H1 (cell line): ENCODE data around the gene URB2. TPM values are rescaled to one million over a fixed set of nuclear protein-coding genes. Genes with fewer than 3 reads are reported as not detected.

Source experiments
- CTCF ChIA-PET: fragments of 300-600 bp; sonication (Branson Sonifier 250); formaldehyde crosslinking; loops from one replicate; lab custom pipeline; 2021; ENCODE audit not compliant: partially characterized antibody; lab: Charles Lee
- POLR2A ChIA-PET: fragments of 300-600 bp; sonication (Branson Sonifier 250); formaldehyde crosslinking; loops from one replicate; lab custom pipeline; 2021; ENCODE audit warnings: inconsistent platforms; ENCODE audit not compliant: partially characterized antibody; lab: Charles Lee
- DNase-seq, 2 experiments: peaks; one replicate each; pipeline versions ENCODE4 v3.0.0 to v3.0.0-alpha.2; 2010 to 2022; ENCODE audit warnings: low spot score in 2 of 2, low read depth in 1 of 2, mixed read lengths in 1 of 2
- FAIRE-seq: peaks from 2 replicates; lab custom pipeline; 2011; peaks lifted over from hg19 to GRCh38; lab: Jason Lieb, UNC
- H2AFZ ChIP-seq: 2 replicates; pipeline ENCODE4 v1.8.1; 2012; ENCODE audit warnings: low read length, inconsistent platforms
- H2AK5ac ChIP-seq: 2 replicates; pipeline ENCODE4 v1.6.1; 2013; ENCODE audit warnings: low read depth, low read length
- H2BK120ac ChIP-seq: replicated peaks from 2 replicates; pipeline ENCODE3; 2013; ENCODE audit warnings: low read depth, low read length, inconsistent platforms
- H2BK12ac ChIP-seq: 2 replicates; pipeline ENCODE4 v1.6.1; 2013; ENCODE audit warnings: low read depth, low read length
- H2BK15ac ChIP-seq: 2 replicates; pipeline ENCODE4 v1.6.1; 2013; ENCODE audit warnings: low read length
- H2BK20ac ChIP-seq: 2 replicates; pipeline ENCODE4 v1.6.1; 2013; ENCODE audit warnings: low read length
- H2BK5ac ChIP-seq: 2 replicates; pipeline ENCODE4 v1.6.1; 2013; ENCODE audit warnings: low read depth, low read length
- H3K14ac ChIP-seq: 2 replicates; pipeline ENCODE4 v1.6.1; 2013; ENCODE audit warnings: inconsistent platforms; ENCODE audit not compliant: insufficient read length
- H3K18ac ChIP-seq: 2 replicates; pipeline ENCODE4 v1.6.1; 2013; ENCODE audit warnings: low read length; ENCODE audit errors: extremely low read depth
- H3K23ac ChIP-seq: 2 replicates; pipeline ENCODE4 v1.6.1; 2013; ENCODE audit warnings: inconsistent platforms; ENCODE audit not compliant: insufficient read length
- H3K23me2 ChIP-seq: 2 replicates; pipeline ENCODE4 v1.6.1; 2013; ENCODE audit warnings: low read depth, low read length
- H3K27ac ChIP-seq: 2 replicates; pipeline ENCODE4 v1.6.1; 2011; ENCODE audit warnings: low read depth, low read length, inconsistent platforms
- H3K27me3 ChIP-seq, 4 experiments: replicated peaks in 1 of 4; 1 replicate in 1 of 4; 2 replicates in 3 of 4; pipeline versions ENCODE4 v1.6.1 to v1.8.1; 2011 to 2013; ENCODE audit warnings: low read length in 3 of 4, mild to moderate bottlenecking in 3 of 4, inconsistent platforms in 2 of 4, mixed read lengths in 2 of 4, moderate library complexity in 1 of 4; ENCODE audit not compliant: control insufficient read depth in 3 of 4, insufficient read depth in 3 of 4; ENCODE audit errors: extremely low read depth in 1 of 4
- H3K36me3 ChIP-seq, 4 experiments: 2 replicates each; pipeline versions ENCODE4 v1.6.1 to v1.8.1; 2011 to 2013; ENCODE audit warnings: mild to moderate bottlenecking in 4 of 4, low read length in 3 of 4, moderate library complexity in 2 of 4, control low read depth in 1 of 4, inconsistent platforms in 1 of 4; ENCODE audit not compliant: insufficient read depth in 4 of 4, control insufficient read depth in 2 of 4
- H3K4ac ChIP-seq: replicated peaks from 2 replicates; pipeline ENCODE3; 2013; ENCODE audit warnings: low read length, low read depth, mixed read lengths, inconsistent platforms; ENCODE audit not compliant: insufficient read length
- H3K4me1 ChIP-seq, 4 experiments: replicated peaks in 1 of 4; 1 replicate in 1 of 4; 2 replicates in 3 of 4; pipeline versions ENCODE4 v1.6.1 to v1.8.1; 2011 to 2013; ENCODE audit warnings: low read length in 3 of 4, inconsistent platforms in 2 of 4, mixed read lengths in 1 of 4; ENCODE audit not compliant: insufficient read depth in 4 of 4, control insufficient read depth in 3 of 4
- H3K4me2 ChIP-seq, 2 experiments: 2 replicates each; pipeline versions ENCODE4 v1.6.1 to v1.8.1; 2011 to 2013; ENCODE audit warnings: low read depth in 2 of 2, low read length in 2 of 2, control low read depth in 1 of 2, inconsistent platforms in 1 of 2, mild to moderate bottlenecking in 1 of 2; ENCODE audit not compliant: insufficient read depth in 1 of 2
- H3K4me3 ChIP-seq, 4 experiments: fragments of 200-600, 300-600 bp in 1 of 4; sonication (generic), shearing (Covaris generic), sonication (Bioruptor Twin) in 1 of 4; 2 replicates each; pipeline versions ENCODE4 v1.5.1 to v1.8.1; 2011 to 2016; ENCODE audit warnings: low read length in 4 of 4, low read depth in 3 of 4, control low read depth in 2 of 4, inconsistent platforms in 2 of 4, mild to moderate bottlenecking in 2 of 4, mixed read lengths in 1 of 4, moderate library complexity in 1 of 4; ENCODE audit not compliant: insufficient read depth in 2 of 4; ENCODE audit errors: extremely low read depth in 1 of 4
- H3K56ac ChIP-seq: replicated peaks from 2 replicates; pipeline ENCODE3; 2013; ENCODE audit warnings: low read depth, mild to moderate bottlenecking, mixed read lengths, low read length, inconsistent platforms; ENCODE audit not compliant: insufficient read length
- H3K79me1 ChIP-seq: 2 replicates; pipeline ENCODE4 v1.6.1; 2013; ENCODE audit warnings: low read depth, low read length, control low read depth
- H3K79me2 ChIP-seq, 2 experiments: 2 replicates each; pipeline versions ENCODE4 v1.6.1 to v1.8.1; 2012 to 2013; ENCODE audit warnings: low read length in 2 of 2, mild to moderate bottlenecking in 2 of 2, inconsistent platforms in 1 of 2; ENCODE audit not compliant: insufficient read depth in 2 of 2, control insufficient read depth in 1 of 2
- H3K9ac ChIP-seq, 4 experiments: replicated peaks in 1 of 4; 1 replicate in 1 of 4; 2 replicates in 3 of 4; pipeline versions ENCODE4 v1.6.1 to v1.8.1; 2011 to 2013; ENCODE audit warnings: low read depth in 3 of 4, low read length in 3 of 4, control low read depth in 2 of 4, mild to moderate bottlenecking in 2 of 4, moderate library complexity in 2 of 4, inconsistent platforms in 1 of 4; ENCODE audit errors: extremely low read depth in 1 of 4
- H3K9me3 ChIP-seq, 2 experiments: 2 replicates each; pipeline versions ENCODE4 v1.6.1 to v1.8.1; 2012 to 2013; ENCODE audit warnings: mild to moderate bottlenecking in 2 of 2, moderate library complexity in 2 of 2, control low read depth in 1 of 2, inconsistent platforms in 1 of 2, low read depth in 1 of 2, low read length in 1 of 2, mixed read lengths in 1 of 2; ENCODE audit not compliant: insufficient read depth in 2 of 2
- H4K20me1 ChIP-seq, 2 experiments: replicated peaks in 1 of 2; 2 replicates each; pipeline versions ENCODE3 to v1.8.1; 2011 to 2013; ENCODE audit warnings: inconsistent platforms in 2 of 2, low read length in 2 of 2, mild to moderate bottlenecking in 1 of 2; ENCODE audit not compliant: insufficient read depth in 2 of 2, control insufficient read depth in 1 of 2
- H4K5ac ChIP-seq: 2 replicates; pipeline ENCODE4 v1.6.1; 2013; ENCODE audit warnings: low read length, low read depth, mixed read lengths, inconsistent platforms; ENCODE audit not compliant: insufficient read length
- H4K8ac ChIP-seq: 2 replicates; pipeline ENCODE4 v1.8.0; 2013; ENCODE audit warnings: mild to moderate bottlenecking, moderate library complexity, low read length, inconsistent platforms; ENCODE audit not compliant: insufficient read depth; ENCODE audit errors: extremely low read depth
- H4K91ac ChIP-seq: replicated peaks from 2 replicates; pipeline ENCODE3; 2013; ENCODE audit warnings: low read length, mixed read lengths, inconsistent platforms; ENCODE audit not compliant: insufficient read length
- BCL11A ChIP-seq, 2 experiments: IDR thresholded peaks; one replicate each; pipeline ENCODE4 v1.6.1; 2011; ENCODE audit warnings: low read depth in 2 of 2, low read length in 2 of 2, mild to moderate bottlenecking in 2 of 2
- BRCA1 ChIP-seq: IDR thresholded peaks from 2 replicates; pipeline ENCODE4 v1.6.1; 2012; ENCODE audit warnings: low read depth, low read length, improper control_type of control experiment
- CEBPB ChIP-seq: IDR thresholded peaks from 2 replicates; pipeline ENCODE4 v1.6.1; 2012; ENCODE audit warnings: low read depth, low read length
- FOSL1 ChIP-seq: IDR thresholded peaks from 2 replicates; pipeline ENCODE4 v1.6.1; 2011; ENCODE audit warnings: mild to moderate bottlenecking, low read depth, low read length, moderate library complexity; ENCODE audit not compliant: insufficient read depth
- KDM4A ChIP-seq: IDR thresholded peaks from one replicate; pipeline ENCODE4 v1.7.1; 2012; ENCODE audit warnings: low read depth, mild to moderate bottlenecking, moderate library complexity, low read length, inconsistent platforms; ENCODE audit not compliant: severe bottlenecking
- MAFK ChIP-seq: IDR thresholded peaks from 2 replicates; pipeline ENCODE4 v1.6.1; 2012; ENCODE audit warnings: low read depth, mild to moderate bottlenecking, improper control_type of control experiment, low read length
- NANOG ChIP-seq: IDR thresholded peaks from 2 replicates; pipeline ENCODE4 v1.6.1; 2011; ENCODE audit warnings: low read length, low read depth, mild to moderate bottlenecking, inconsistent platforms; ENCODE audit not compliant: insufficient read depth, poor library complexity, severe bottlenecking
- PHF8 ChIP-seq: fragments of 200-600 bp; sonication (generic); conservative IDR thresholded peaks from 2 replicates; pipeline ENCODE4 v1.7.1; 2012; ENCODE audit warnings: low read depth, mild to moderate bottlenecking, inconsistent platforms, low read length, moderate library complexity
- POLR2A ChIP-seq, 2 experiments: IDR thresholded peaks; 1 replicate in 1 of 2; 2 replicates in 1 of 2; pipeline ENCODE4 v1.6.1; 2011; ENCODE audit warnings: low read depth in 2 of 2, low read length in 2 of 2, mild to moderate bottlenecking in 2 of 2; ENCODE audit errors: control extremely low read depth in 1 of 2
- RBBP5 ChIP-seq: IDR thresholded peaks from 2 replicates; pipeline ENCODE4 v1.7.1; 2012; ENCODE audit warnings: low read depth, mild to moderate bottlenecking, inconsistent platforms, low read length, moderate library complexity, borderline replicate concordance
- RFX5 ChIP-seq: IDR thresholded peaks from 2 replicates; pipeline ENCODE4 v1.6.1; 2011; ENCODE audit warnings: low read depth, low read length, improper control_type of control experiment, borderline replicate concordance
- TCF12 ChIP-seq: IDR thresholded peaks from 2 replicates; pipeline ENCODE4 v1.6.1; 2011; ENCODE audit warnings: low read depth, mild to moderate bottlenecking, low read length
- USF2 ChIP-seq: IDR thresholded peaks from 2 replicates; pipeline ENCODE4 v1.6.1; 2011; ENCODE audit warnings: low read length, improper control_type of control experiment
- YY1 ChIP-seq: IDR thresholded peaks from 2 replicates; pipeline ENCODE4 v1.6.1; 2011; ENCODE audit warnings: low read depth, mild to moderate bottlenecking, low read length
- WGBS, 2 experiments: shearing (Covaris generic) in 1 of 2; methylation state at CpG; one replicate each; pipeline versions ENCODE4 v1.1.6 to v1.1.7; 2013 to 2015; ENCODE audit warnings: low lambda C conversion rate in 2 of 2, mixed read lengths in 2 of 2, inconsistent platforms in 1 of 2, low coverage in 1 of 2, missing lambda C conversion rate in 1 of 2; ENCODE audit not compliant: insufficient replicate concordance in 2 of 2, insufficient coverage in 1 of 2, insufficient read length in 1 of 2; ENCODE audit errors: extremely low coverage in 1 of 2, missing lambda C conversion rate in 1 of 2; 5-methylcytosine and 5-hydroxymethylcytosine counted together
- polyA plus RNA-seq, 7 experiments: library from polyadenylated mRNA; depleted of rRNA in 3 of 7; stranded (reverse) in 5 of 7; unstranded in 2 of 7; fragments of >200 nt in 5 of 7; fragments of 200-250 nt in 2 of 7; gene quantifications; 1 replicate in 5 of 7; 2 replicates in 1 of 7; 4 replicates in 1 of 7; pipeline versions ENCODE4 v1.2.1 to v1.2.3, GENCODE V29; 2011 to 2013; ENCODE audit warnings: missing spikeins in 2 of 7, mixed read lengths in 2 of 7
- total RNA-seq: library from RNA; stranded (reverse); fragmentation: NEBNext Ultra II Directional; extraction: Animal tissue kit (Norgen Biotek cat#: 25700); gene quantifications from 2 replicates; pipeline ENCODE4 v1.2.1, GENCODE V29; 2021

Gene URB2
- total and polyA plus RNA-seq, 2 of the 8 experiments (the other 6 are each of a cell fraction or from before 2014, with no cell fraction given): 13.7 to 33.0 TPM

GRCh38 chr1:229691362-229691761 lies 65.3 kb downstream of the URB2 start:
- Histone ChIP-seq H2BK120ac (no peak overlapping the region), H3K23ac (no peak overlapping the region), H3K4me2 (no peak overlapping the region), H3K23me2 (no peaks in the 10 kb centered on the region), H3K27me3 (no peaks in the 10 kb centered on the region; a peak in 1 of 7 replicates), H3K79me2 (no peaks in the 10 kb centered on the region), H3K9me3 (no peaks in the 10 kb centered on the region), H3K18ac (no peak overlapping the region), H2AFZ (no peak overlapping the region), H4K20me1 (no peaks in the 10 kb centered on the region), H3K4me1 (peaks cover 16 to 29% (median 23%) of the 10 kb centered on the region in 4 experiments), H4K5ac (no peak overlapping the region), H3K79me1 (no peaks in the 10 kb centered on the region), H3K4ac (no peak overlapping the region), H3K9ac (no peak overlapping the region), H3K14ac (no peak overlapping the region), H2BK20ac (peak overlapping the region; percentile 82; the same call in 1 of the 2 replicates), H3K4me3 (no peak overlapping the region), H3K27ac (no peak overlapping the region), H4K8ac (no peak overlapping the region), H4K91ac (no peak overlapping the region), H2BK5ac (no peak overlapping the region), H2BK12ac (no peak overlapping the region), H2BK15ac (no peak overlapping the region), H3K56ac (no peak overlapping the region), H3K36me3 (no peaks in the 10 kb centered on the region), H2AK5ac (no peak overlapping the region)
- DNase-seq: no peak
- POLR2A ChIA-PET: no interaction called here
- 93% methylated on average over 6 of the region's 6 CpGs; no CpG with 5 or more reads in 1 of the 2 experiments for WGBS, 2 experiments
- CTCF ChIA-PET: interaction anchor here (0.9 kb wide), 1 partner anchor 39 kb away, joined by 3 read pairs; no protein-coding TSS in a partner anchor
- no peak for FAIRE-seq
- TF ChIP-seq RBBP5 (no peak), BCL11A (IDR thresholded peaks at IDR 0.05; ENCODE audit: low read depth in 2 of 2, low read length in 2 of 2) (no peak), KDM4A (no peak), NANOG (no peak), CEBPB (no peak), RFX5 (no peak), POLR2A (IDR thresholded peaks at IDR 0.05; ENCODE audit: control extremely low read depth in 1 of 2, low read depth in 2 of 2, low read length in 2 of 2) (no peak), MAFK (no peak), PHF8 (no peak), YY1 (no peak), TCF12 (no peak), FOSL1 (no peak), USF2 (no peak), BRCA1 (no peak)
